IPS-18a (cell line): ENCODE measurements around the gene P2RX2.
"Not testable (repeated sequence)": the region's sequence is repeated elsewhere in the genome, so short reads cannot be mapped to it uniquely, and the experiment has no call there.

ENCODE experiments used
- H3K27ac ChIP-seq: one replicate; pipeline ENCODE4 v1.5.1; 2013; ENCODE audit warnings: low read length
- H3K27me3 ChIP-seq: one replicate; pipeline ENCODE4 v1.6.1; 2013; ENCODE audit warnings: mild to moderate bottlenecking, low read length; ENCODE audit not compliant: control insufficient read depth, insufficient read depth
- H3K36me3 ChIP-seq: one replicate; pipeline ENCODE4 v1.6.1; 2013; ENCODE audit warnings: low read depth, low read length; ENCODE audit not compliant: control insufficient read depth
- H3K4me1 ChIP-seq: one replicate; pipeline ENCODE4 v1.6.1; 2013; ENCODE audit warnings: low read depth, low read length; ENCODE audit not compliant: control insufficient read depth
- H3K4me3 ChIP-seq: one replicate; pipeline ENCODE4 v1.5.1; 2013; ENCODE audit warnings: low read length
- H3K9ac ChIP-seq: one replicate; pipeline ENCODE4 v1.6.1; 2013; ENCODE audit warnings: mild to moderate bottlenecking, low read length, moderate library complexity
- H3K9me3 ChIP-seq: one replicate; pipeline ENCODE4 v1.6.1; 2013; ENCODE audit warnings: low read depth, low read length; ENCODE audit not compliant: control insufficient read depth

Gene P2RX2

DNA sequence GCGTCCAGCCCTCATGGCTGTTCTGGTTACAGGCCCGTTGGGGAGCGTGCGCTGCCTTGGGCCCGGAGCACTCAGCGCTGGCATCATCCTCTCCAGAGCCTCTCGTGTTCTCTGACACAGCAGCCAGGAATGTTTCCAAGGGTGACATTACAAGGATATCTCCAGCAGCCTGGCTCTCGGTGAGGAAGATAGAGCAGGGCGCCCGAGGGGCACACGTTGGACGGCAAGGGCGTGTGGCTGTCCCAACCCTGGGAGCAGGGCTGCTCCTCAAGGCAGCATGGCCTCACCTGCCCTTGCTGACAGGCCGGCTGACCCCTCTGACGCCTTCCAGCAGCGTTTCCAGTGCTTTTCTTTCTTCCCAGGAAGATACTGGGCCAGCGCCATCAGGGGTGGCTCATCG lies 22.6 kb upstream of the P2RX2 start:
- Histone ChIP-seq H3K36me3 (no peaks in the 10 kb centered on the region), H3K9me3 (no peaks in the 10 kb centered on the region), H3K27me3 (peaks cover 78% of the 10 kb centered on the region), H3K27ac (no peak overlapping the region), H3K4me1 (peaks cover 4% of the 10 kb centered on the region), H3K4me3 (no peak overlapping the region), H3K9ac (no peak overlapping the region)

DNA sequence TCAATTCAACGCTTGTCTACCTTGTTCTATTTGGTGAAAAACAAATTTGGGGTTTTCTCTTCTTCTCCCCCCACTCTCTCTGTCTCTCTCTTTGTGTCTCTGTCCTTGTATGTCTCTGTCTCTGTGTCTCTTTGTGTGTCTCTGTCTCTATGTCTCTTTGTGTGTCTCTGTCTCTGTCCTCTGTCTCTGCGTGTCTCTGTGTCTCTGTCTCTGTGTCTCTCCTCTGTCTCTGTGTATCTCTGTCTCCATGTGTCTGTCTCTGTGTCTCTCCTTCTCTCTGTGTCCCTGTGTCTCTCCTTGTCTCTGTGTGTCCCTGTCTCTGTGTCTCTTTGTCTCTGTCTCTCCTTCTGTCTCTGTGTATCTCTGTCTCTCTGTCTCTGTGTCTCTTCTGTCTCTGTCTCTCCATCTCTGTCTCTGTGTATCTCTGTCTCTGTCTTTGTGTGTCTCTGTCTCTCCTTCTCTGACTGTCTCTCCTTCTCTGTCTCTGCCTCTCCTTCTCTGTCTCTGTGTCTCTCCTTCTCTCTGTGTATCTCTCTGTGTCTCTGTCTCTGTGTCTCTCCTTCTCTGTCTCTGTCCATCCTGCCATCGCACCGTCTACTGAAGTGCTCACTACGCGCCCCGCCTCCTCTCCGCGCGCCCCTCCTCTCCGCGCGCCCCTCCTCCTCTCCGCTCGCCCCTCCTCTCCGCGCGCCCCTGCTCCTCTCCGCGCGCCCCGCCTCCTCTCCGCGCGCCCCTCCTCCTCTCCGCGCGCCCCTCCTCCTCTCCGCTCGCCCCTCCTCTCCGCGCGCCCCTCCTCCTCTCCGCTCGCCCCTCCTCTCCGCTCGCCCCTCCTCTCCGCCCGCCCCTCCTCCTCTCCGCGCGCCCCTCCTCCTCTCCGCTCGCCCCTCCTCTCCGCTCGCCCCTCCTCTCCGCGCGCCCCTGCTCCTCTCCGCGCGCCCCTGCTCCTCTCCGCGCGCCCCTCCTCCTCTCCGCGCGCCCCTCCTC lies 21.0 kb upstream of the P2RX2 start:
- Histone ChIP-seq H3K27me3 (peaks cover 78% of the 10 kb centered on the region), H3K4me1 (peaks cover 4% of the 10 kb centered on the region), H3K9me3 (no peaks in the 10 kb centered on the region), H3K27ac (no peak overlapping the region), H3K36me3 (no peaks in the 10 kb centered on the region), H3K9ac (no peak overlapping the region), H3K4me3 (no peak overlapping the region)

DNA sequence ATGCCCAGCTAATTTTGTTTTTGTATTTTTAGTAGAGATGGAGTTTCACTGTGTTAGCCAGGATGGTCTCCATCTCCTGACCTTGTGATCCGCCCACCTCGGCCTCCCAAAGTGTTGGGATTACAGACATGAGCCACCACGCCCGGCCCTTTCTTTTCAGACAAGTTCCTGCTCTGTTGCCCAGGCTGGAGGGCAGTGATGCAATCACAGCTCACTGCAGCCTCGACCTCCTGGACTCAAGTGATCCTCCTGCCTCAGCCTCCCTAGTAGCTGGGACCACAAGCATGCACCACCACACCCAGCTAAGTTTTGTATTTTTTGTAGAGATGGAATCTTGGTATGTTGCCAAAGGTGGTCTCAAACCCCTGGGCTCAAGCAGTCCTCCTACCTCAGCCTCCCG lies 19.1 kb upstream of the P2RX2 start:
- H3K9me3 ChIP-seq, H3K27ac ChIP-seq, H3K9ac ChIP-seq, H3K4me3 ChIP-seq, H3K4me1 ChIP-seq, H3K36me3 ChIP-seq: not testable (repeated sequence)
- H3K27me3 ChIP-seq = peaks cover 82% of the 10 kb centered on the region

DNA sequence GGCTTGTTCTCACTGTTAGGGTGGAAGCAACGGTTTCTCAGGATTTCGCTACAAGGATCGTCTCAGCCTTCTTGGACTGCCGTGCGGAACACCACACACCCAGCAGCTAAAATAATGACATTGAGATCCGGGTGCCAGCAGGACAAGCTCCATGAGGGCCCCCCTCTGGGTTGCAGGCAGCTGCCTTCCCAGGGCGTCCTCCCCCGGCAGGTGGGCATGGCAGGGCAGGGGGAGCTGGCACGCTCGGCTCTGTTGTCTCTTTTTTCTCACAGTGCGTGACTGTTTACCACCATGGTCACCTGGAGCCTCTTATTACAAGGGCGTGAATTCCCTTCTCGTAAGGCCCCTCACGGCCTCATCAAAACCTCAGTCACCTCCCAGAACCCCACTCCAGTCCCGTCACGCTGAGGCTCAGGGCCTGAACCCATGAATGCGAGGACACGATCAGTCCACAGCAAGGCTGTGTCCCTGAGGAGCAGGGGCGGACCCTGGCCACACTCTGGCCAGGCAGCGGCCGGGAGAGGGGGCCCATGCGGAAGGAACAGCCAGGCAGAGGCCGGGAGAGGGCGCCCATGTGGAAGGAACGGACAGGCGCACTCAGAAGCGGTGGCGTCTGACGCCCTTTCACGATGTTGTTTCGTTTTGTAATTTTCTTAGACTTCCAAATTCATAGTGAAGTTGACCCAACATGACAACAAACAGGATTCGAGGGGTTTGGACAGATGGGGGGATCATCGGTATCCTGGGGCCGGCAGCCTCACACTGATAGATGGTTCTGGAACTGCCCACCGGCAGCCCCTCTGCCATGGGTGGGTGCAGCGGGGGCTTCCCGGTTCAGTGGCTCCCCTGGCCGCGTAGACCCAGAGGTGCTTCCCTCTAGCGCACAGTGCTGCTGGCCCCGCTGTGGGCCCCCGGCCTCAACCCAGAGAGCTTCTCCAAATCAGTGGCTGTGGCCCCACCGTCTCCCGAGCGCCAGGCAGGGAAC lies 18.2 kb upstream of the P2RX2 start:
- Histone ChIP-seq H3K27me3 (peaks cover 85% of the 10 kb centered on the region), H3K4me1 (peaks cover 8% of the 10 kb centered on the region), H3K9ac (no peak overlapping the region), H3K36me3 (no peaks in the 10 kb centered on the region), H3K27ac (no peak overlapping the region), H3K4me3 (peak overlapping the region; percentile 32), H3K9me3 (no peaks in the 10 kb centered on the region)

DNA sequence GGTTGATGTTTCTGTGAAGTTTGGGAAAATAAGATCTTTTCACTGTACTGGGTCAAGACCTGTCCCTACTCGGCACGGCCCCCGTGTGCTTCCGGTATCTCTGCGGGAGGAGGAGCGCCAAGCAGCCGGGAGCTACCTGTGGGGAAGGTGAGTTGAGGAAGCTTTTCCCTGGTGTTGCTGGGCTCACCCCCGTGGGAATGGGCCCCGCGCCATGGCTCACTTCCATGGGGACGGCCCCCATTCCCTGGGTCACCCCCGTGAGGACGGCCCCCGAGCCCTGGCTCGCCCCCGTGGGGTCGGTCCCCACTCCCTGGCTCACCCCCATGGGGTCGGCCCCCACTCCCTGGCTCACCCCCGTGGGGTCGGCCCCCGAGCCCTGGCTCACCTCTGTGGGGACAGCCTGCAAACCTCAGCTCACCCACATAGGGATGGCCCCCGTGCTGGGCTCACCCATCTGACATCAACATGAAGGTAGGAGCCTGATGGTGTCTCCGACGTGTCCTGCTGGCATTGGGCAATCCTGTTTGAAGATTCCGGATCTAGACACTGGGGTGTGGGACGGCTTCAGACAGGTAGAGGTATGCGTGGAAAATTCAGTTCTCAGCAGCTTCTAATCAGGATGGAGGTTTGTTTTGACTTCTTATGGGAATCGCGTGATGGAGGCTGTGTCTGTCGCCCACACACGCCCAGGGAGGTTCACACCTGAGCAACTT lies 17.2 kb upstream of the P2RX2 start:
- Histone ChIP-seq H3K4me3 (no peak overlapping the region), H3K9ac (no peak overlapping the region)

DNA sequence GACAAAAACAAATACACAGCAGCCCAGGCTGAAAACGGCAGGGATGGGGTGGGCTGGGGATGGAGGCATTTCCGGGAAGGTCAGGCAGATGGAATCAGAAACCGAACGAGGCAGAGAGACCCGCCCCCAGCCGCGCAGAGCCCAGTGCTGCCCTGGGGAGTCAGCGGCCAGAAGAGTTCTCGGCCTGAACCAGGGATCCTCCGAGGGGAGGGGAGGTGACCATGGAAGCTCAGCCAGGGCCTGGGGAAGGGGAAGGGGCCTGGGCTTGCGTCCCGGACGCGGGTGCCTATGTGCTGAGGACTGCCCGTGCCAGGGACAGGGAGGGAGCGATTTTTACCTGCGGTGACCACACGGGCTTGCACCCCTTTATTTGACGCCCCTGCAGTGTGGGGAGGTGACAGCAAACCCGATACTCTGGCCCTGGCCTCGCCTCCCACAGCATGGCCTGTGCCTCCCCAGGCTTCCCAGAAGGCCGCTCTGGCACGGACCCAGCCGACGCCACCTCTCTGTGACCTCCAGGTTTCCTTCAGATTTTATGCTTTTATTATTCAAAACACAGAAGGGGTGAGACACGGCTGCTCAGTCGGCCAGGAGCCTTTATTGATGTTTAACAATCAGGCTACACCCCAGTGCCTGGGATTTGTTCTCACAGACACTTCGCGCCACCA lies 15.9 kb upstream of the P2RX2 start:
- no peak overlapping the region for H3K27ac ChIP-seq
- no peak overlapping the region for H3K9ac ChIP-seq
- H3K4me1 ChIP-seq = peaks cover 8% of the 10 kb centered on the region
- H3K4me3 ChIP-seq = no peak overlapping the region
- H3K9me3 ChIP-seq = no peaks in the 10 kb centered on the region
- peaks cover 80% of the 10 kb centered on the region for H3K27me3 ChIP-seq
- no peaks in the 10 kb centered on the region for H3K36me3 ChIP-seq

More for the DNA sequence above, 17.2 kb upstream of the P2RX2 start:
- peaks cover 80% of the 10 kb centered on the region for H3K27me3 ChIP-seq
- H3K4me1 ChIP-seq = peaks cover 8% of the 10 kb centered on the region
- H3K36me3 ChIP-seq = no peaks in the 10 kb centered on the region
- H3K9me3 ChIP-seq = no peaks in the 10 kb centered on the region
- no peak overlapping the region for H3K27ac ChIP-seq

DNA sequence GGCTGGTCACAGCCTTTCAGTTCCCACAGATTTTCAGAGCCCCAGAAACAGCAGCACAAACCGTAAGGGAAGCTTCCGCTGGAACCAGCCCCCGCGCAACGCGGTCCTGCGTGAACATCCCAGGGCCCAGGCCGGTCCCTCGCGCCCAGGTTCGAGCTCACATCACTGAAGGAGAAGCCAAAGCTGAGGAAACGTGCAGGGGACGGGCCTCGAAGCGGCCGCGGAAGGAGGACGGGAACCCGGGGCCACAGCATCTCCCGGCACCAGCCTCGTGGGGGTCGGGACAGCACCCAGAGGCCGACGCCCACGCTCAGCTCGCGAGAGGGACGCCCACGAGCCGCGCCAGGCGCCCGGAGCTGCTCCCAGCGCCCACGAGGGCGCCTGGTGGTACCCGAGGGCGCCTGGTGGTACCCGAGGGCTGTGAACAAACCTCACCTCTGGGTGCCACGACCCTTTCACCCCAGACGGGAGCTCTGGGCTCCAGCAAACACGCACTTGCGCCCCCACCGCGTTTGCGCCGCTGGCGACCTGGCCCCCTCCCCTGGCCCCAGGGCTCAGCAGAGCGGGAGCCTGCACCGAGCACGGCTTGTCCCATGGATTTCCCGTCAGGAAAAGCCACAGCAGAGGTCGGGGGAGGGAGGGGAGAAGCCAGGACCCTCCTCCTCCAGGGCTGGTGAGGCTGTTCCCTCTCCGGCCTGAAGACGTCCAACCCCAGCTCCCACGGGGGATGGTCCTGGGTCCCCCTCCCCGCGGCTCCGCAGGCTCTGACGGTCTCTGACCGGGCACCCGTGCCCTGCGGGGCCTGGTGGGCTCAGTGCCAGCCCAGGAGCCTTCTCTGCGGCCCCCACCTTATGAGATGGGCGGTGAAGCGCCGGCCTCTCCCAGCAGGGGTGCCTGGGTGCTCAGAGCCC lies 15.1 kb upstream of the P2RX2 start:
- H3K9me3 ChIP-seq = no peaks in the 10 kb centered on the region
- H3K4me1 ChIP-seq = peaks cover 8% of the 10 kb centered on the region
- no peak overlapping the region for H3K9ac ChIP-seq
- H3K4me3 ChIP-seq = no peak overlapping the region
- no peaks in the 10 kb centered on the region for H3K36me3 ChIP-seq
- peaks cover 87% of the 10 kb centered on the region for H3K27me3 ChIP-seq
- H3K27ac ChIP-seq = no peak overlapping the region

DNA sequence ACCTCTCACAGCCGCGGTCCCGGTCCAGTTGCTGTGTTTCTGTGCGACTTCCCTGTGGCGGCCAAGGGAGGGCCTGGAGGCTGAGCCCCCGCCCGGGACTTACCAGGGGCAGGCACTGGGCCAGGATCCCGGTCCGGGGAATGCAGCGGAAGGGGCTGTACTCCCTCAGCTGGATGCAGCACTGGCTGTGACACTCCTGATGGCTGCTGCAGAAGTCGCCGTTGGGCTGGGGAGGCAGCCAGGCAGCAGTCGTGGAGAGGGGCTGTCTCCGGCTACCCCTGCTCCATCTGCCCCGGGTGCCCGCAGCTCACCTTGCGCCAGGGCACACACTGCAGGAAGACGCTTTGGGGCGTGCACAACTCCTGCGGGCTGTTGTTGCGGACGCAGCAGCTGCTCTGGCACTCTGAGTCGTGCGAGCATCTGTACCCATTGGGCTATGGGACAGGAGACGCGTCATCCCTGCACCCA lies 14.4 kb upstream of the P2RX2 start:
- peaks cover 8% of the 10 kb centered on the region for H3K4me1 ChIP-seq
- H3K36me3 ChIP-seq = no peaks in the 10 kb centered on the region
- H3K4me3 ChIP-seq = no peak overlapping the region
- no peak overlapping the region for H3K27ac ChIP-seq
- no peaks in the 10 kb centered on the region for H3K9me3 ChIP-seq
- H3K27me3 ChIP-seq = peaks cover 94% of the 10 kb centered on the region
- no peak overlapping the region for H3K9ac ChIP-seq

DNA sequence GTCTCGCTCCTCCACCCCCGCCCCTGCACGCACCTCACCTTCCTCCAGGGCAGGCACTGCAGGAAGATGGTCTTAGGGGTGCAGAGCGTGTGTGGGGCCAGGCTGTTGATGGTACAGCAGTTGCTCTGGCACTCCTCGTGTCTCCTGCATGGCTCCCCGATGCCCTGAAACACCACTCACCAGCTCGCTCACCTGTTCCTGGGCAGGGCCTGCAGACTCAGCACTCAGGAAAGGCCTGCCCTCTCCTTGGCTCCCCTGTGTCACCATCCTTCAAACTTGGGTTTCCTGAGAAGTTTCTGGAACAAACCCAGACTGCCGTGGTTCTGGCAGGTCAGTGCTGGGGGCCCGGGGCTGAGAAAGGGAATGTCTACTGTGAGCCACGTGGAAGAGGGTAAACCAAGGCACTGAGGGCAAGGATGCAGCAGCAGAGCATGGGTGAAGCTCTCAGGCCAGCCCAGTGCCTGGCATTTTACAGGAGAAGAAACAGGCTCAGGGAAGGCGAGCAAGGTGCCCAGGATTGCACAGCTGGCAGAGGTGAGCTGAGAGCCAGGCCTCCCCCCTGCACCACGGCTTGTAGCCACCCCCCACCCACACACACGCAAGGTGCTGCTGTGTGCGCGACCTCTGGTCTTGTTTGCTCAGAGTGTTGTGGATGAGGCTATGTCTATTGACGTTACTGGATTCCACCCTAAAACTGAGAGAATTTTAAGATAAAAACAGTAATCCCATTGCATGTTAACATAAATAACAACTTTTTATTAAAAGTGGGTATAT lies 13.7 kb upstream of the P2RX2 start:
- H3K9me3 ChIP-seq = no peaks in the 10 kb centered on the region
- H3K27ac ChIP-seq = no peak overlapping the region
- H3K36me3 ChIP-seq = no peaks in the 10 kb centered on the region
- no peak overlapping the region for H3K9ac ChIP-seq
- H3K4me1 ChIP-seq = peaks cover 8% of the 10 kb centered on the region
- peaks cover 95% of the 10 kb centered on the region for H3K27me3 ChIP-seq
- H3K4me3 ChIP-seq = no peak overlapping the region
